GM18526 (cell line): ENCODE results near the gene WDR74.

Experiments
- POLR2A ChIP-seq: IDR thresholded peaks from 3 replicates; pipeline ENCODE4 v1.6.1; 2011; ENCODE audit not compliant: insufficient read length; ENCODE audit errors: extremely low read depth

WDR74 gene

DNA sequence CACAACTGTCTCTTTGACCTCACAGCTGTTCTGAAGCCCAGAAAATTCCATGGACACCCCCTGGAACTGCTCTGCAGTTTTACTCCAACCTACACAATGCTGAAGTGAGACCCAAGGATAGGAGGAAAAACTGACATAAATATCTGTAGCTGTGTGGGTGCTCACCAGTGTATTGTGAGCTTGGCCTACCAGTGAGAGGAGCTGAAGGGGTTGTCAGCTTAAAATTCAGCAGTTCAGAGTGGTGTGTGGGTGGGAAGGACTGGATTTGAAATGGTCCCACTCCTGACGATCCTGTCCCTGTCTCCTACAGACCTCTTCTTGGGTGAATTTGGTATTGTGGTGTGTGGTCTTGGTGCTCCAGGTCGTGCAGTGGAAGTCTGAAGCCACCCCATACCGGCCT, 49.8 kb downstream of the WDR74 start:
- no peak for TF ChIP-seq POLR2A

DNA sequence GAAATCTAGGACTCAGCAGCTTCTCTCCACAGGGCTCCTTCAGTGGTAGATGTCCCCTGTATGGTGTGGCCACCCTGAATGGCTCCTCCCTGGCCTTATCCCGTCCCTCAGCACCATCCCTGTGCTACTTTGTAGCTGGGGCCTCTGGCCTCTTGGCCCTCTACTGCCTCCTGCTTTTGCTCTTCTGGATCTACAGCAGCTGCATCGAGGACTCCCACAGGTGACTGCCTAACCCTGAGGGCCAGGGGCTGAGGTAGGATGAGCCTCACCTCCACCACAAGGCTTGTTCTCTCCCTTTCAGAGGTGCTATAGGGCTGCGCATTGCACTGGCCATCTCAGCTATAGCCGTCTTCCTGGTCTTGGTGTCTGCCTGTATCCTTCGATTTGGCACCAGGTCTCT, 50.4 kb downstream of the WDR74 start:
- TF ChIP-seq POLR2A: no peak

GRCh38 chr11:62787005-62787759, 52.2 kb downstream of the WDR74 start, which contains the start of gene TMEM179B:
Gene TMEM179B (plus strand): TSS chr11:62787402. CDS start chr11:62787432, 30 bp downstream.
- peak; percentile 98 for TF ChIP-seq POLR2A

DNA sequence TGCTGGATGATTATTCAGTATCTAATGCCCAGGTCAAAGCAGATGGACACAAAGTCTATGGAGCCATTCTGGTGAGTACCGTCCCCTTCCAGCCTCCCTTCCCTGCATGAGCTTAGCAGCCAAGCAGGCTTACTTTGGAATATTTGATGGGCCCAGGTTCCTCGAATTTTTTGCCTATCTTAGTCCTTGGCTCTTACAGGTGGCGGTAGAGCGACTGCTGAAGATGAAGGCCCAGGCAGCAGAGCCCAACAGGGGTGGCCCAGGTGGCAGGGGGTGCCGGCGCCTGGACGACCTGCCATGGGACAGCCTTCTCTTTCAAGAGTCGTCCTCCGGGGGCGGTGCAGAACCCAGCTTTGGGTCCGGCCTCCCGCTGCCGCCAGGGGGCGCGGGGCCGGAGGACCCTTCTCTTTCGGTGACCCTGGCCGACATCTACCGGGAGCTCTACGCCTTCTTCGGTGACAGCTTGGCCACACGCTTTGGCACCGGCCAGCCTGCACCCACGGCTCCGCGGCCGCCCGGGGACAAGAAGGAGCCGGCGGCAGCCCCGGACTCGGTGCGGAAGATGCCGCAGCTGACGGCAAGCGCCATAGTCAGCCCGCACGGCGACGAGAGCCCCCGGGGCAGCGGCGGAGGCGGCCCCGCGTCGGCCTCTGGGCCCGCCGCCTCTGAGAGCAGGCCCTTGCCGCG, 52.9 kb downstream of the WDR74 start:
- TF ChIP-seq POLR2A: no peak
